Loucy (cell line): ENCODE measurements around the gene OR2AJ1.

Source experiments
- H2AFZ ChIP-seq: fragments of 200-600 bp; sonication (generic); 2 replicates; pipeline ENCODE4 v1.6.0; 2016; ENCODE audit warnings: antibody characterized with exemption, mild to moderate bottlenecking, low read length, moderate library complexity
- H3F3A ChIP-seq: fragments of 200-600 bp; 2 replicates; pipeline ENCODE4 v1.6.0; 2016; ENCODE audit warnings: antibody characterized with exemption, low read depth, mild to moderate bottlenecking
- H3K27me3 ChIP-seq: fragments of 200-600 bp; sonication (generic); 2 replicates; pipeline ENCODE4 v1.6.1; 2014; ENCODE audit warnings: low read length, mild to moderate bottlenecking; ENCODE audit not compliant: insufficient read depth, poor library complexity, severe bottlenecking
- H3K36me3 ChIP-seq: fragments of 200-600 bp; sonication (generic); 2 replicates; pipeline ENCODE4 v1.6.1; 2016; ENCODE audit warnings: low read length; ENCODE audit not compliant: insufficient read depth
- H3K4me1 ChIP-seq: fragments of 200-600 bp; sonication (generic); 2 replicates; pipeline ENCODE4 v1.5.1; 2014; ENCODE audit warnings: low read length, mild to moderate bottlenecking; ENCODE audit not compliant: insufficient read depth, poor library complexity, severe bottlenecking
- H3K4me2 ChIP-seq: fragments of 200-600 bp; sonication (generic); 2 replicates; pipeline ENCODE4 v1.6.0; 2014; ENCODE audit warnings: antibody characterized with exemption, low read length, low read depth, mild to moderate bottlenecking; ENCODE audit not compliant: poor library complexity, severe bottlenecking
- H3K4me3 ChIP-seq: fragments of 200-600 bp; sonication (generic); 2 replicates; pipeline ENCODE4 v1.5.1; 2014; ENCODE audit warnings: low read length, mild to moderate bottlenecking, mixed read lengths; ENCODE audit not compliant: poor library complexity, severe bottlenecking
- H3K79me2 ChIP-seq: fragments of 200-600 bp; sonication (generic); 2 replicates; pipeline ENCODE4 v1.6.1; 2014; ENCODE audit warnings: low read length; ENCODE audit not compliant: insufficient read depth
- H3K9ac ChIP-seq: fragments of 200-600 bp; sonication (generic); 2 replicates; pipeline ENCODE4 v1.6.0; 2014; ENCODE audit warnings: mild to moderate bottlenecking, low read depth, low read length, moderate library complexity; ENCODE audit not compliant: poor library complexity, severe bottlenecking
- H3K9me2 ChIP-seq: fragments of 200-600 bp; sonication (generic); replicated peaks from 2 replicates; pipeline ENCODE4 v1.6.1; 2016; ENCODE audit warnings: low read depth, low read length, mixed read lengths
- H3K9me3 ChIP-seq: fragments of 200-600 bp; sonication (generic); 2 replicates; pipeline ENCODE4 v1.6.1; 2014; ENCODE audit warnings: mild to moderate bottlenecking, antibody characterized with exemption, low read length, low read depth; ENCODE audit not compliant: insufficient read depth
- H4K20me1 ChIP-seq: fragments of 200-600 bp; sonication (generic); 2 replicates; pipeline ENCODE4 v1.6.0; 2014; ENCODE audit warnings: antibody characterized with exemption, low read length, mild to moderate bottlenecking; ENCODE audit not compliant: insufficient read depth, poor library complexity, severe bottlenecking
- EZH2phosphoT487 ChIP-seq: fragments of 200-600 bp; IDR thresholded peaks from 2 replicates; pipeline ENCODE4 v1.6.1; 2018; ENCODE audit warnings: antibody characterized with exemption, mild to moderate bottlenecking, moderate library complexity, borderline replicate concordance
- TF ChIP-seq, protein P1 (sequence below): fragments of 200-600 bp; sonication (generic); conservative IDR thresholded peaks from 2 replicates; pipeline ENCODE4 v1.5.1; 2014; ENCODE audit warnings: mild to moderate bottlenecking, antibody characterized with exemption, low read length

OR2AJ1 gene, protein sequence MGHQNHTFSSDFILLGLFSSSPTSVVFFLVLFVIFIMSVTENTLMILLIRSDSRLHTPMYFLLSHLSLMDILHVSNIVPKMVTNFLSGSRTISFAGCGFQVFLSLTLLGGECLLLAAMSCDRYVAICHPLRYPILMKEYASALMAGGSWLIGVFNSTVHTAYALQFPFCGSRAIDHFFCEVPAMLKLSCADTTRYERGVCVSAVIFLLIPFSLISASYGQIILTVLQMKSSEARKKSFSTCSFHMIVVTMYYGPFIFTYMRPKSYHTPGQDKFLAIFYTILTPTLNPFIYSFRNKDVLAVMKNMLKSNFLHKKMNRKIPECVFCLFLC

DNA sequence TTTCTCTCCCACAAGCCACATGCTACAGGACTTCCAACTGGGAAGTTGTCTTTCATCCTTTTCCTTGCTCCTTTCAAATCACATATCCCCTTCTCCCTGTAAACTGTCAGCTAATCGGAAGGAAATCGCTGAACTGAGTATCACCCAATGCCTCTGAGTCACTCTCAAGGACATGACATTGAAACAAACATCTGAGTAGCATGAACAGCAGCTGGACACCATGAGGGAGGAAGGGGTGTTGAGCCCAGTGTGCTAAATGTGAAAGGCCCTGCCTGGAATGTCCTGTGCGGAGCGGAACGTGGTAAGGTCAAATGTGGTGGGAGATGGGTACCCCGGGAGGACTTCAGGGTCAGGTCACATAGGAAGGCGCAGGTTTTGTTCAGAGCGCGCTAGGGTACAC, at the start of gene OR2AJ1:
OR2AJ1 (plus strand) TSS at position 22 of the 400 bp plus-strand sequence. CDS start 8,880 bp downstream, outside the sequence.
- TF ChIP-seq, protein P1, sequence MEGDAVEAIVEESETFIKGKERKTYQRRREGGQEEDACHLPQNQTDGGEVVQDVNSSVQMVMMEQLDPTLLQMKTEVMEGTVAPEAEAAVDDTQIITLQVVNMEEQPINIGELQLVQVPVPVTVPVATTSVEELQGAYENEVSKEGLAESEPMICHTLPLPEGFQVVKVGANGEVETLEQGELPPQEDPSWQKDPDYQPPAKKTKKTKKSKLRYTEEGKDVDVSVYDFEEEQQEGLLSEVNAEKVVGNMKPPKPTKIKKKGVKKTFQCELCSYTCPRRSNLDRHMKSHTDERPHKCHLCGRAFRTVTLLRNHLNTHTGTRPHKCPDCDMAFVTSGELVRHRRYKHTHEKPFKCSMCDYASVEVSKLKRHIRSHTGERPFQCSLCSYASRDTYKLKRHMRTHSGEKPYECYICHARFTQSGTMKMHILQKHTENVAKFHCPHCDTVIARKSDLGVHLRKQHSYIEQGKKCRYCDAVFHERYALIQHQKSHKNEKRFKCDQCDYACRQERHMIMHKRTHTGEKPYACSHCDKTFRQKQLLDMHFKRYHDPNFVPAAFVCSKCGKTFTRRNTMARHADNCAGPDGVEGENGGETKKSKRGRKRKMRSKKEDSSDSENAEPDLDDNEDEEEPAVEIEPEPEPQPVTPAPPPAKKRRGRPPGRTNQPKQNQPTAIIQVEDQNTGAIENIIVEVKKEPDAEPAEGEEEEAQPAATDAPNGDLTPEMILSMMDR = no peak
- TF ChIP-seq EZH2phosphoT487 = no peak
- H3K27me3 ChIP-seq = no peaks in the 10 kb centered on the region
- H3K4me1 ChIP-seq = no peaks in the 10 kb centered on the region
- H4K20me1 ChIP-seq = no peaks in the 10 kb centered on the region
- no peak within 1 kb of the TSS for H3K9ac ChIP-seq
- no peaks in the 10 kb centered on the region for H3K79me2 ChIP-seq
- no peaks in the 10 kb centered on the region for H3K36me3 ChIP-seq
- no peaks in the 10 kb centered on the region for H3K9me2 ChIP-seq
- no peak within 1 kb of the TSS for H3K4me3 ChIP-seq
- no peaks in the 10 kb centered on the region for H3F3A ChIP-seq
- no peaks in the 10 kb centered on the region for H3K9me3 ChIP-seq
- H3K4me2 ChIP-seq = no peak within 1 kb of the TSS
- H2AFZ ChIP-seq = no peak within 1 kb of the TSS

DNA sequence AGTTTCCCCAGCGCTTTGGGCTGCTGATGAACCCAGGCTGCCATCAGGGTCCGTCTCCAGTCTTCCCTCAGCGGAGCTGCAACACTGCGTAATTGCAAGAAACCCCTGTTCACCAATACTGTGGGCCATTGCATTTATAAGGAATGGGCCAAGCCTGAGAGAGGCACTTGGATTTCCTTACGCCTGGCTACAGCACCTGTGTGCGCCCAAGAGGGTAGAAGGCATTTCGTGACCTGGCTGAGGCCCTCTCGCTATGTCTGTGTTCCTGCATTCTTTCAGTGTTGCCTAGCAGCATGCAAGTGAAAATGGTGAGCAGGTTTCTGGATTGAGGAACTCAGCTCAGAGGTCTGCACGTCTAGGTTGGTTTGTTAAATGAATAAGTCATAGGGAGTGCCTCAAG, 41.3 kb upstream of the OR2AJ1 start:
- H2AFZ ChIP-seq = no peak overlapping the region
- H4K20me1 ChIP-seq = no peaks in the 10 kb centered on the region
- H3K4me3 ChIP-seq = no peak overlapping the region
- no peaks in the 10 kb centered on the region for H3K4me1 ChIP-seq
- H3K9me2 ChIP-seq = no peaks in the 10 kb centered on the region
- no peaks in the 10 kb centered on the region for H3K27me3 ChIP-seq
- no peak overlapping the region for H3K9ac ChIP-seq
- H3K36me3 ChIP-seq = no peaks in the 10 kb centered on the region
- no peaks in the 10 kb centered on the region for H3F3A ChIP-seq
- H3K4me2 ChIP-seq = no peak overlapping the region
- no peaks in the 10 kb centered on the region for H3K79me2 ChIP-seq
- no peaks in the 10 kb centered on the region for H3K9me3 ChIP-seq
- TF ChIP-seq EZH2phosphoT487 = no peak
- TF ChIP-seq, protein P1 = no peak

DNA sequence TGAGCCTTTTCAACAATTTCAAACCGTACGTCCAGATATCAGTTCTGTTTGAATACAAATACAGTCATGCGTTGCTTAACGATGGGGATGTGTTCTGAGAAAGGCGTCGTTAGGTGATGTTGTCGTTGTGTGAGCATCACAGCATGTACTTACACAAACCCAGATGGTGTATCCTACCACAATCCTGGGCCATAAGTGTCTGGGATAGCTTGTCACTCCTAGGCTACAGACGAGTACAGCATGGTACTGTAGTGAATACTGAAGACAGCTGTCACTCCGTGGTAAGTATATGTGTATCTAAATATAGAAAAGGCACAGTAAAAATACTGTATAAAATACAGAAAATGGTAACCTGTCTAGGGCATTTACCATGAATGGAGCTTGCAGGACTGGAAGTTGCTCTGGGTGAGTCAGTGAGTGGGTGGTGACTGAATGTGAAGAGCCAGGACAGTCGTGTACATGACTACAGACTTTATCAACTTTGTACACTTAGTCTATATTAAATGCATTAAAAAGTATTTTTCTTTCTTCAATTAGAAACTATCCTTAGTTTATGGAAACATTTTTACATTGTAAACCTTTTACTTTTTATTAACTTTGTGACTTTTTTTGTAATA, 39.8 kb upstream of the OR2AJ1 start:
- Histone ChIP-seq H3K9me3 (no peaks in the 10 kb centered on the region), H3K9ac (no peak overlapping the region), H4K20me1 (no peaks in the 10 kb centered on the region), H2AFZ (no peak overlapping the region), H3K36me3 (no peaks in the 10 kb centered on the region), H3F3A (no peaks in the 10 kb centered on the region), H3K79me2 (no peaks in the 10 kb centered on the region), H3K27me3 (no peaks in the 10 kb centered on the region), H3K4me1 (no peaks in the 10 kb centered on the region), H3K4me2 (no peak overlapping the region), H3K4me3 (no peak overlapping the region), H3K9me2 (no peaks in the 10 kb centered on the region)
- TF ChIP-seq EZH2phosphoT487 = no peak
